DOHH2 (cell line): Measurements from ENCODE around the gene SLC25A43.

Source experiments
- H3F3A ChIP-seq: fragments of 200-600 bp; sonication (generic), shearing (Covaris generic); 2 replicates; pipeline ENCODE4 v1.6.0; 2016; ENCODE audit warnings: antibody characterized with exemption, mild to moderate bottlenecking; ENCODE audit not compliant: control insufficient read depth, insufficient read depth
- H3K27ac ChIP-seq: fragments of 200-600 bp; sonication (generic); 2 replicates; pipeline ENCODE4 v1.5.1; 2014; ENCODE audit warnings: low read depth, mild to moderate bottlenecking, low read length, moderate library complexity
- H3K27me3 ChIP-seq: fragments of 200-600 bp; sonication (generic); 2 replicates; pipeline ENCODE4 v1.6.1; 2014; ENCODE audit warnings: mild to moderate bottlenecking, low read length, mixed read lengths; ENCODE audit not compliant: control insufficient read depth
- H3K36me3 ChIP-seq: fragments of 200-600 bp; sonication (generic); 2 replicates; pipeline ENCODE4 v1.6.1; 2014; ENCODE audit warnings: mild to moderate bottlenecking, low read length, moderate library complexity, mixed read lengths; ENCODE audit not compliant: control insufficient read depth
- H3K4me1 ChIP-seq: fragments of 200-600 bp; sonication (generic); 2 replicates; pipeline ENCODE4 v1.6.1; 2014; ENCODE audit warnings: mild to moderate bottlenecking, low read length, mixed read lengths; ENCODE audit not compliant: control insufficient read depth
- H3K4me2 ChIP-seq: fragments of 200-600 bp; sonication (generic); 2 replicates; pipeline ENCODE4 v1.6.0; 2014; ENCODE audit warnings: mild to moderate bottlenecking, low read length, moderate library complexity
- H3K4me3 ChIP-seq: fragments of 200-600 bp; sonication (generic); 2 replicates; pipeline ENCODE4 v1.5.1; 2014; ENCODE audit warnings: mild to moderate bottlenecking, low read length, mixed read lengths
- H3K79me2 ChIP-seq: fragments of 200-600 bp; sonication (generic); 2 replicates; pipeline ENCODE4 v1.6.1; 2014; ENCODE audit warnings: mild to moderate bottlenecking, low read length, mixed read lengths; ENCODE audit not compliant: control insufficient read depth
- H3K9me2 ChIP-seq: fragments of 200-600 bp; sonication (generic); replicated peaks from 2 replicates; pipeline ENCODE4 v1.6.1; 2014; ENCODE audit warnings: mild to moderate bottlenecking, low read length, mixed read lengths; ENCODE audit not compliant: control insufficient read depth
- H3K9me3 ChIP-seq: fragments of 200-600 bp; sonication (generic); 2 replicates; pipeline ENCODE4 v1.6.1; 2014; ENCODE audit warnings: antibody characterized with exemption, low read length, mixed read lengths; ENCODE audit not compliant: control insufficient read depth, insufficient read depth
- H4K20me1 ChIP-seq: fragments of 200-600 bp; sonication (generic); 2 replicates; pipeline ENCODE4 v1.6.0; 2014; ENCODE audit warnings: low read depth, mild to moderate bottlenecking, antibody characterized with exemption, low read length, moderate library complexity; ENCODE audit not compliant: control insufficient read depth, insufficient read depth
- CTCF ChIP-seq: fragments of 200-600 bp; sonication (generic); IDR thresholded peaks from one replicate; pipeline ENCODE4 v1.5.1; 2014; ENCODE audit warnings: antibody characterized with exemption, mild to moderate bottlenecking, low read depth, low read length; ENCODE audit not compliant: poor library complexity, severe bottlenecking
- EZH2phosphoT487 ChIP-seq: fragments of 200-600 bp; sonication (generic); IDR thresholded peaks from 2 replicates; pipeline ENCODE4 v1.6.1; 2017; ENCODE audit warnings: borderline replicate concordance, mild to moderate bottlenecking, antibody characterized with exemption, low read length, moderate library complexity, mixed read lengths

SLC25A43 gene

GRCh38 chrX:119495734-119496726 lies 96.9 kb downstream of the SLC25A43 start:
- H3K9me3 ChIP-seq = no peaks in the 10 kb centered on the region
- TF ChIP-seq EZH2phosphoT487 (no peak), CTCF (no peak)
- no peaks in the 10 kb centered on the region for H3K27me3 ChIP-seq
- no peaks in the 10 kb centered on the region for H3F3A ChIP-seq
- H3K27ac ChIP-seq = no peak overlapping the region
- no peak overlapping the region for H3K4me2 ChIP-seq
- no peaks in the 10 kb centered on the region for H4K20me1 ChIP-seq
- no peaks in the 10 kb centered on the region for H3K79me2 ChIP-seq
- no peaks in the 10 kb centered on the region for H3K9me2 ChIP-seq
- peaks cover 13% of the 10 kb centered on the region for H3K4me1 ChIP-seq
- no peak overlapping the region for H3K4me3 ChIP-seq
- H3K36me3 ChIP-seq = no peaks in the 10 kb centered on the region

DNA sequence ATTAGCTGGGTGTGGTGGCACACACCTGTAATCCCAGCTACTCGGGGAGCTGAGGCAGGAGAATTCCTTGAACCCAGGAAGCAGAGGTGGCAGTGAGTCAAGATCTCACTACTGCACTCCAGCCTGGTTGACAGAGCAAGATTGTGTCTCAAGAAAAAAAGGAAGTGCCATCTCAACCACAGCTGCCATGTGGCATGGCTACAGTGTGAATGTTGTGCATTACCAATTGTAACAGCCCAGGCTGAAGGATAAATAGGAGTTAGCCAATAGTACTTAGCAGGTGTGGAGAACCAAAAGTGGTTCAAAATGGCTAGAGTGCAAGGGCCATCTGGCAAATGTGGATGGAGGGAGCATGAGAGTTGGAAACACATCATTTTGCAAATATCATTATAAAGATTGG lies 98.0 kb downstream of the SLC25A43 start:
- Histone ChIP-seq H3K27me3 (no peaks in the 10 kb centered on the region), H3K9me3 (no peaks in the 10 kb centered on the region), H3K36me3 (no peaks in the 10 kb centered on the region), H3F3A (no peaks in the 10 kb centered on the region), H3K79me2 (no peaks in the 10 kb centered on the region), H3K9me2 (no peaks in the 10 kb centered on the region), H3K4me2 (no peak overlapping the region), H4K20me1 (no peaks in the 10 kb centered on the region), H3K4me3 (no peak overlapping the region), H3K27ac (no peak overlapping the region), H3K4me1 (peaks cover 17% of the 10 kb centered on the region)
- no peak for TF ChIP-seq CTCF
- TF ChIP-seq EZH2phosphoT487 = no peak

- H4K20me1 ChIP-seq = no peaks in the 10 kb centered on the region
- H3K79me2 ChIP-seq = no peaks in the 10 kb centered on the region
- TF ChIP-seq CTCF (no peak), EZH2phosphoT487 (no peak)
- H3K36me3 ChIP-seq = no peaks in the 10 kb centered on the region
- no peaks in the 10 kb centered on the region for H3K9me2 ChIP-seq
- H3K4me1 ChIP-seq = peaks cover 22% of the 10 kb centered on the region
- no peak overlapping the region for H3K4me2 ChIP-seq
- H3K9me3 ChIP-seq = no peaks in the 10 kb centered on the region
- no peak overlapping the region for H3K27ac ChIP-seq
- no peaks in the 10 kb centered on the region for H3K27me3 ChIP-seq
- H3K4me3 ChIP-seq = no peak overlapping the region
- H3F3A ChIP-seq = no peaks in the 10 kb centered on the region
Observed at GRCh38 chrX:119500061-119500800, 101.1 kb downstream of the SLC25A43 start.
